ENCODE measurements around the gene AFF1.

The AFF1 gene, protein sequence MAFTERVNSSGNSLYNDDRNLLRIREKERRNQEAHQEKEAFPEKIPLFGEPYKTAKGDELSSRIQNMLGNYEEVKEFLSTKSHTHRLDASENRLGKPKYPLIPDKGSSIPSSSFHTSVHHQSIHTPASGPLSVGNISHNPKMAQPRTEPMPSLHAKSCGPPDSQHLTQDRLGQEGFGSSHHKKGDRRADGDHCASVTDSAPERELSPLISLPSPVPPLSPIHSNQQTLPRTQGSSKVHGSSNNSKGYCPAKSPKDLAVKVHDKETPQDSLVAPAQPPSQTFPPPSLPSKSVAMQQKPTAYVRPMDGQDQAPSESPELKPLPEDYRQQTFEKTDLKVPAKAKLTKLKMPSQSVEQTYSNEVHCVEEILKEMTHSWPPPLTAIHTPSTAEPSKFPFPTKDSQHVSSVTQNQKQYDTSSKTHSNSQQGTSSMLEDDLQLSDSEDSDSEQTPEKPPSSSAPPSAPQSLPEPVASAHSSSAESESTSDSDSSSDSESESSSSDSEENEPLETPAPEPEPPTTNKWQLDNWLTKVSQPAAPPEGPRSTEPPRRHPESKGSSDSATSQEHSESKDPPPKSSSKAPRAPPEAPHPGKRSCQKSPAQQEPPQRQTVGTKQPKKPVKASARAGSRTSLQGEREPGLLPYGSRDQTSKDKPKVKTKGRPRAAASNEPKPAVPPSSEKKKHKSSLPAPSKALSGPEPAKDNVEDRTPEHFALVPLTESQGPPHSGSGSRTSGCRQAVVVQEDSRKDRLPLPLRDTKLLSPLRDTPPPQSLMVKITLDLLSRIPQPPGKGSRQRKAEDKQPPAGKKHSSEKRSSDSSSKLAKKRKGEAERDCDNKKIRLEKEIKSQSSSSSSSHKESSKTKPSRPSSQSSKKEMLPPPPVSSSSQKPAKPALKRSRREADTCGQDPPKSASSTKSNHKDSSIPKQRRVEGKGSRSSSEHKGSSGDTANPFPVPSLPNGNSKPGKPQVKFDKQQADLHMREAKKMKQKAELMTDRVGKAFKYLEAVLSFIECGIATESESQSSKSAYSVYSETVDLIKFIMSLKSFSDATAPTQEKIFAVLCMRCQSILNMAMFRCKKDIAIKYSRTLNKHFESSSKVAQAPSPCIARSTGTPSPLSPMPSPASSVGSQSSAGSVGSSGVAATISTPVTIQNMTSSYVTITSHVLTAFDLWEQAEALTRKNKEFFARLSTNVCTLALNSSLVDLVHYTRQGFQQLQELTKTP

GRCh38 chr4:86934771-86935565 lies at the start of gene AFF1:
Gene AFF1, plus strand, starts transcription at chr4:86935011. Its CDS starts 13,523 bp downstream, at chr4:86948534.
- DNase-seq: peak; percentile 93

DNA sequence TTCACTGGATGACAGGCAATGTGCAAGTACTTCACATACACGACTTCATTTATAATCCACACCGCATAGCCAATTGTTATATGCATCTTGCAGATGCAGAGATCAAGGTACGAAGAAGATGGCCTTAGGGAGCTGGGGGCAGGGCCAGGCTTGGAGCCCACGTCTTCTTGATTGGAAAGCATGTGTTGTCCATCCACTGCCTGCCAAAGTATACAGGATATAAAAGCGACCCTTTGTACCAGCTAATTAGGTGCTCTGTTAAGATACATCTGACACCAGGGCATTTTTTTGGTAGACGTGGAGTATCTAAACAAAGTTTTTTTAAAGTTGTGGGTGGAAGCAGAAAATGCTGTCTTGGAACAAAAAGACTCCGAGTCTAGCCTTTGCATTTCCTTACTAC lies 44.0 kb upstream of the AFF1 start:
- DNase-seq: no peak

DNA sequence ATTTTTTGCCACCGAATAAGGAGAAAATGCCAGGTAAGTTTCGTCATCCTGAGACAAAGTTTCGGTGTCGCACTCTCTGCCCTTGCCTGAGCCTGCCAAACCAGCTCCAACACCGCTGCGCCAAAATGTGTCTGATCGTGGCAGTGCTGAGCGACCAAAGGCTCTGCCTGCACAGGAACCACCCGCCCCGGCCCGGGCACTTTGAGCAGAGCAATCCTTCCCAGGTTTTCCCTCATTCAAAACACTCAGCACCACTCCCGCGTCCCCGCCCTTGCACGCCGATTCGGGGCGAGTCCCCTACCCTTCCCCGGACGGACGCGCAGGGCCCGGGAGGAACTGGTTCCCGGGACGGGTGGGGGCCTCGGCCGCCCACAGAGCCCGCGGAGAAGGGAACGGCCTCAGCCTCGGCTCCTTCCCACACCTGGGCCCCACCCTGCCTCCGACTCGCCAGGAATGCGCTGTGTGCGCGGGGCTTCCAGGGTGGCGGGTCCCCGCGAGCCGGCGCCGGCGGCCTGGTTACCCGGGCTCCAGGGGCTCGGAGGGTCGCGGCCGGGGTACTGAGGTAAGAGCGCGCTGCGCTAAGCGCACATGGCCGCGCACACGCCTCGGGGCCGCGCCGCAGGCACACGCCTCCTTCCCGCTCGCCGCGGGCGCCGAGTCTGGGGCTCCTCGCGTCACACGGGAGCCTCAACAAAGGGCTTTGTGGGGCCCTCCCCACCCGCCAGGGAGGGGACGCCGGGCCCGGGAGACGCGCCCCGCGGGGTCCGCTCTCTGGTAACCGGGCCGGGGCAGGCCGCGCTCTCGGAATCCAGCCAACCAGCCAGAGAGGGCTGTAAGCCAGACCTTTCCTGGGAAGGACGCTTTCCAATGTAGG lies 42.8 kb upstream of the AFF1 start, which contains the start of gene C4orf36:
Gene C4orf36, minus strand, starts transcription at position 661 of the 874 bp plus-strand sequence. CDS start 902 bp downstream, outside the sequence.
- DNase-seq: no peak

DNA sequence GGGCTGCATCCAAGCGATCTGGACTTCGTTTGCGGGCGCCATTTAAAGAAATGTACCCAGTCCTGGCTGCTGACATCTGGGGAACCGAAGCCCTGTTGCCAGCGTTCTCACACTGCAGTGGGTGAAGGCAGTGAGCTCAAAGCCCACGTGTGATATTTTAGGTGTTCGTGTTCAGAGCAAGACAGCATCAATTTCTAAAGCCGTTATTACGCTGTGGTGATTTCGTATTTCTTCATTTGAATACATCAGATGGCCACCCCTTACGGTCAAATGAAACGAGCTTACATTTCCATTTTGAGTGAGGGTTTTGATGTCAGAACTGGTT lies 42.2 kb upstream of the AFF1 start:
- DNase-seq: no peak

DNA sequence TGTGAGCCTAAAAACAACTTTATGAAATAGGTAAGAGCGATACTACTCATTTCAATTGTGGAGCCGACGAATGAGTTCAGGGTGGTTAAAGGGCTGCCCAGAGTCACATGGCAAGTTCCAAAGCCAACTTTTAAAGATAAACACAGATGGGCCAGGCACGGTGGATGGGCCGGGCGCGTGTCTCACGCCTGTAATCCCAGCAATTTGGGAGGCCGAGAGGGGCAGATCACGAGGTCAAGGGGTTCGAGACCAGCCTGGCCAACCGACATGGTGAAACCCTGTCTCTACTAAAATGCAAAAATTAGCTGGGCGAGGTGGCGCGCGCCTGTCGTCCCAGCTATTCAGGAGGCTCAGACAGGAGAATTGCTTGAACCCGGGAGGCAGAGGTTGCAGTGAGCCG lies 41.7 kb upstream of the AFF1 start:
- no peak for DNase-seq

DNA sequence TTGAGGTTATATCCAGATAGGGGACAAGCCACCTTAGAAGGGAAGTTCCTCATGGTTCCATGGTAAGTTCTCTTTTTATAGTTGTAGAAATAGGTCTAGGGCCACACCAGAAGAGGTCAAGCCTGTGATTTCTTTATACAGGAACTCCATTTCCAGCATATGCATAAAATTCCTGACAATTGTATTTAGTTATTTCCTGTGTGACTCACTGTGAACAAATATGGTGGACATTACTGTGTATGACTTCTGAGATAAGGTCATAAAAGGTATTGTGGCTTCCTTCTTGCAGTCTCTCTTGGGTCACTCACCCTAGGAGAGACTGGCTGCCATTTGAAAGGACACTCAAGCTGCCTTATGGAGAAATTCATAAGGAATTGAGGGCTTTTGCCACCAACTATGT lies 40.4 kb upstream of the AFF1 start:
- DNase-seq: no peak

DNA sequence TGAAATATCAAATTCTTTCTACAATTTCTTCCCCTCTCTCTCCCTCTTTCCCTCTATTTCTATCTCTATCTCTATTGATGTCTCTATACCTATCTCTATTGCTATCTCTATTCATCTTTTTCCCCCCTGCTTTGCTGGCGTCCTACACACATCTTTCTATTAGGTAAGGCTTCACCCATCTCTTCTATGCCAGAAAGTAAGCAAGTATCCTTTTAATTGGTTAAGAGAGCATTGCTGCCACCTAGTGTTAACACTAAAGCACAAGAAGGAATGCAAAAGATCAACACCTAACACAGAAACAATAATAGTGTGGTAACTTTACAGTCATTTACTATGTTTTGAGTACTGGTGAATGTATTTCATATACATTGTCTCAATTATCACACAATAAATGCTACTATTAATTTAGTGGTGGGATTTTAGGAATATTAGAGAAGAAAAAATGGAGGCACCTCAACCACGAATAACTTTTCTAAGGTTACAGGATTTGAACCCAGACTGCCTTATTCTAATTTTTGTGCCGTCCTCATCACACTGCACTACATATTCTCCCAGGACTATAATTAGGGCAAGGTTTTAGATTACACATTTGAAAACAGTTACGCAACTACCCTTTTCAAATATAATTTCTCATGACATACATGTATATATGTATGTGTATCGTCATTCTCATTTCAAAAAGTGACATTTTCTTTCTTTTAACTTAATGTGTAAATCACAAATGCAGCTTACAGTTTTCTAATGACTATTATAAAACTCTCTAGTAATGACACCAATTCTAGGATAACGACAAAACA lies 38.9 kb upstream of the AFF1 start:
- DNase-seq: no peak

DNA sequence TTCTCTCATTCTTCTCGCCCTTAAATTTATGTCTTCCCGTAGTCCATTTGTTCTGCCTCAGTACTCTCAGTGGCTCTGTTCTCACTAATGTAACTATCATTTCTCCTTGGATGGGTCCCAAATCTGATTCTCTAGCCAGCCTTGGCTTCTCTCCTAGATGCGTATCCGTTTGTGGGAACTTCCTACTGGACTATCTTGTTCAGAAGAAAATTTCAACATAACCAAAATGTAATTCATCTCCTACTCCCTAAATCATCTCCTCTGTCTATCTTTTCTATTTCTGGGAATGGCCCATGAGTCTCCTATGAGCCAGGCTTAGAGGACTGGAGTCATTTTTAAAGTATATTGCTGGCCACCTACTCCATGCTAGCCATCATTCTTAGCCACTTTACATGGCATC lies 38.2 kb upstream of the AFF1 start:
- no peak for DNase-seq

DNA sequence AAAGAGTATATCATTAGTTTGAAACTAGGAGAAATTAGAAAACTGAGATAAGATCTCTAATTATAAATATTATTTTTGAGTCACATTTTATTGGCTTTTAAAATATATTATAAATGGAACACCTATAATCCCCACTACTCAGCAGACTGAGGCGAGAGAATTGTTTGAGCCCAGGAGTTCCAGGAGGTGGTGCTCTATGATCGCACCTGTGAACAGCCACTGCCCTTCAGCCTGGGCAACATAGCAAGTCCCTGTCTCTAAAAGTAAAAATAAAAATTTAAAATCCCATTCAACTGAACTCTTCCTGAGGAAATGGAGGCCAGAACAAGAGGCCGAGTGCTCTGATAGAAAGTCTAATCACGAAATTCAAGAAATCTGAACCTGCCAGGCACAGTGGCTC lies 36.2 kb upstream of the AFF1 start:
- DNase-seq: no peak

DNA sequence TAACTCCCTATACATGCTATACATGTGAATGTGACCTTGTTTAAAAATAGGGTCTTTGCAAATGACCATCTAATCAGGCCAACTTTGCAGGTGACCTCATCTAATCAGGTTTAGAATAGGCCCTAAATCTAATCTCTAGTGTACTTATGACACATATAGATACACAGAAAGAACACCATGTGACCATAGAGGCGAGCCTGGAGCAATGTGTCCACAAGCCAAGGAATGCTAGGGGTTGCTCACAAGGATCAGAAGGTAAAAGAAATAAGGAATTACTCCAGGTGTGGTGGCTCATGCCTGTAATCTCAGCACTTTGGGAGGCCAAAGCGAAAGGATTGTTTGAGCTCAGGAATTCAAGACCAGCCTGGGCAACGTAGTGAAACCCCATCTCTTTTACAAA lies 32.9 kb upstream of the AFF1 start:
- DNase-seq: no peak

DNA sequence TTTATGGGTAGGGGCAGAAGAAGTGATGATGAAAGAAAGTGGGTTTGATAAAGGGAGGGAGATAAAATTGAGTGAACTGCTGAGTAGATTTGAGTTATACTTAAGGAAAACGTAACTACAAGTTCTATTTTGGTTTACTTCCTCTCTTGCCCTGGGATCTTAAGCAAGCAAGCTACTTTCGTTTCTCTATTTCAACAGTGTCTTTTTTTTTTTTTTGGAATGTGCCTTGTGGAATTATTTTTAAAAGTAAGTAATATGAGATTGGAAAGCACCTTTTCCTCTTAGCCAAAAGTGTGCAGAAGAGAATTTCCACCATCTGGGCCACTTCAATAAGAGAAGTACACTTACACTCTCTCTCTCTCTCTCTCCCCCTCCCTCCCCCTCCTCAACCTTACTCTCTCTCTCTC lies 26.6 kb upstream of the AFF1 start:
- DNase-seq: no peak

DNA sequence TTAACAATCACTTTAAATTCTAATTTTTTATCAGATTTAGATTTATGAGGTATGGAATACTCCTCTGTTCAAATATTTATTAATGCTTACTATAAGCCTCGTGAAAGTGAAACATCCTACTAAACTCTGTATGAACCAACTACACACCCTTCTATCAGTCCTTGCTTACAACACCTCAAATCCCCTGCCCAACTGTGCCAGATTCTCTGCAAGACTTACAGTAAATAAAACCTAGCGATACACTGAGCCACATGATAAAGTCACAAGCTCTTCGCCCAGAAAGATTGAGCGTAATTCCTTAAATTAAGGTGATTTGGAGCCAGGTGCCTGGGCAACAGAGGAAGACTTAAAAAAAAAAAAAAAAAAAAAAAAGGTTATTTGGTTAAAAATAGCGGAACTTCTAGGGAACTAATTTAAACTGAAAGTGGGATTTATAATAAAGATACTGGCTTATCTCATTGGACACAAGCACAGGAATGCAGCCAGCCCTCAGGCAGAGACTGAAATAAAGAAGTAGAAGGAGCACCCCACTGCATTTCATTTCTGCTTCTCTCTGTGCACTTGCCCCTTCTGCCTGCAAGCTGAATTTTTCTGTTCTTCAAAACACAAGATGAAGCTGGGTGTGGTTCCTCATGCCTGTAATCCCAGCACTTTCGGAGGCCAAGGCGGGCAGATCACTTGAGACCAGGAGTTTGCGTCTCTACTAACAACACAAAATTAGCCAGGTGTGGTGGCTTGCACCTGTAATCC lies 25.1 kb upstream of the AFF1 start:
- no peak for DNase-seq

- no peak for DNase-seq
These were observed 24.4 kb upstream of the AFF1 start for GRCh38 chr4:86910369-86910768.

- no peak for DNase-seq
These were observed 23.8 kb upstream of the AFF1 start for GRCh38 chr4:86910820-86911684.

- no peak for DNase-seq
These were observed 18.4 kb upstream of the AFF1 start for GRCh38 chr4:86916392-86916791.

DNA sequence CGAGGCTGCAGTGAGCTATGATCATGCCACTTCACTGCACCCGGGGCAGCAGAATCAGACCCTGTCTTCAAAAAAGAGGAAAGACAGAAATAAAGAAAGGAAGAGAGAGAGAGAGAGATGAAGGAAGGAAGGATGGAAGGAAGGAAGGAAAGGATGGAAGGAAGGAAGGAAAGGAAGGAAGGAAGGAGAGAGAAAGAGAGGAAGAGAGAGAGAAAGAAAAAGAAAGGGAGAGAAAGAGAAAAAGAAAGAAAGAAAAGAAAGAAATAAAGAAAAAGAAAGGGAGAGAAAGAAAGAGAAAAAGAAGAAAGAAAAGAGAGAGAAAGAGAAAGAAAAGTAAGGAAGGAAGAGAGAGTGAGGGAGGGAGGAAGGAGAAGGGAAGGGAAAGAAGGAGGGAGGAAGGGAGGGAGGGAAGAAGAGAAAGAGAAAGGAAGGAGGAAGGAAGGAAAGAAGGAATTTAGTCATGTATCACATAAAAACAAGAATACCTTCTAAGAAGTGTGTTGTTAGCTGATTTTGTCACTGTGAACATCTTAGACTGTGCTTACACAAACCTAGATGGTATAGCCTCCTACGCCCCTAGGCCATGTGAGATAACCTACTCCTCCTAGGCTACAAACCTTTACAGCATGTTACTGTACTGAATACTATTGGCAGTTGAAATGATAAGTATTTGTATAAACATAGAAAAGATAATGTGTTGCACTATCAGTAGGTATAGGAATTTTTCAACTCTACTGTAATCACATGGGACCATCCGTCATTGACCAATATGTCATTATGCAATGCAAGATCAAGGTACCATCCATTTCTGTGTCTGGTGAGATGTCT lies 17.4 kb upstream of the AFF1 start:
- no peak for DNase-seq

DNA sequence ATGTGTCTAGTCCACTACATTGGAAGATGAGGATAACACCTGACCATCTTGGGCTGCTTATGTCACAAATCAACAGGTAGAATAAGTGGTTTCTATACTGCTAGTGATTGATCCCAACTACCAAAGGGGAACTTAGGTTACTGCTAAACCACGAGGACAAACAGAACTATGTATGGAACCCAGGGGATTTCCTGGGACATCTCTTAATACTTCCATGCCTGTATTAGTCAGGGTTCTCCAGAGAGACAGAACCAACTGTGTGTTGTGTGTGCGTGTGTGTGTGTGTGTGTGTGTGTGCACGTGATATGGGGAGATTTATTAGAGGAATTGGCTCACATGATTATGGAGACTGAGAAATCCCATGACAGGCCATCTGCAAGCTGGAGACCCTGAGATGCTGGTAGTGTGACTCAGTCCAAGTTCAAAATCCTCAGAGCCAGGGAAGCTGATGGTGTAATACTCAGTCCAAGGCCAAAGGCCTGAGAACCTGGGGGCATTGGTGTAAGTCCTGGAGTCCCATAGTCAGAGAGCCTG lies 16.2 kb upstream of the AFF1 start:
- peak; percentile 26 for DNase-seq

Data from CD4-positive, alpha-beta T cell treated with Interleukin-15 for 1 hour (primary cell).